NCI-H2196 (cell line): ENCODE measurements around the gene PLD1.
"Not testable (repeated sequence)": the region's sequence is repeated elsewhere in the genome, so short reads cannot be mapped to it uniquely, and the experiment has no call there.

ENCODE experiments used
- DNase-seq: peaks from one replicate; lab custom pipeline; 2025; ENCODE audit not compliant: unreplicated experiment; lab: John Stamatoyannopoulos, UW

The PLD1 gene

GRCh38 chr3:171626799-171627198 lies 183.5 kb downstream of the PLD1 start:
- DNase-seq, result not testable (repeated sequence)

DNA sequence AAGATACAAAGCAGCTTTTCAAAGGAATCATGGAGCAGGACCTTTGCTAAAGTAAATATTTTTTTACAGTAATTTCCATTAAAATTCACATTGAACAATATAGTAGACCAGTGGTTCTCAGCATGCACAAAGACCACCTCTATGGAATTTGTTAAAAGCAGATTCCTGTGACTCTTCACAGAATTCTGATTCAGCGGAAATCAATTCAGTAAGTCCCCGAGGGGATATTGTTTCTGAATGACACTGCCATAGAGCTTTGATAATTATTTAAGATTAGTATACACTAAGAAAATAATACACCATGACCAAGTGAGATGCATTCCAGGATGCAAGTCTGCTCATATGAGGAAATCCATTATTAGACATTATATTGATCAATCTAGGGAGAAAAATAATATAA lies 188.2 kb downstream of the PLD1 start:
- DNase-seq, result no peak

GRCh38 chr3:171620825-171621434 lies 189.4 kb downstream of the PLD1 start:
- DNase-seq, result no peak

DNA sequence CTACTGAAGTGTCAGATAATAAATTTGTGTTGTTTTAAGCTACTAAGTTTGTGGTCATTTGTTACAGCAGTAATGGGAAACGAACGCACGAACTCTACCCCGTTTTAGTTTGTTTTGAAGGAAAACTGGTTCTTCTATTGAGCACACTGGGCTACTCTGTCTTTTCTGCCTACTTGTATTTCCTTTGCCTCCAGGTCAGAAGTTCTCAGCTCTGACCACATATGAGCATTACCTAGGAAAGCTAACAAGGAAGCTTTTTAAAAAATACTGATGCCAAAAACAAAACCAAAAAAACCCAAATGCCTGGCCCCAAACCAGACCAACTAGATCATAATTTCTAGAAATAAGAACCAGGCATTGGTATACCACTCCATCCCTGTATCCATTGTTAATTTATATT lies 193.5 kb downstream of the PLD1 start:
- DNase-seq, result peak; percentile 22

- no peak for DNase-seq
Measured at GRCh38 chr3:171615686-171616085, 194.6 kb downstream of the PLD1 start.

- DNase-seq, result no peak
Measured at GRCh38 chr3:171615281-171615680, 195.0 kb downstream of the PLD1 start.

- DNase-seq, result no peak
Measured at GRCh38 chr3:171614318-171614921, 195.9 kb downstream of the PLD1 start.

- DNase-seq, result no peak
Measured at GRCh38 chr3:171607452-171607851, 202.8 kb downstream of the PLD1 start.

GRCh38 chr3:171606151-171606751 lies 204.0 kb downstream of the PLD1 start:
- DNase-seq, result no peak

DNA sequence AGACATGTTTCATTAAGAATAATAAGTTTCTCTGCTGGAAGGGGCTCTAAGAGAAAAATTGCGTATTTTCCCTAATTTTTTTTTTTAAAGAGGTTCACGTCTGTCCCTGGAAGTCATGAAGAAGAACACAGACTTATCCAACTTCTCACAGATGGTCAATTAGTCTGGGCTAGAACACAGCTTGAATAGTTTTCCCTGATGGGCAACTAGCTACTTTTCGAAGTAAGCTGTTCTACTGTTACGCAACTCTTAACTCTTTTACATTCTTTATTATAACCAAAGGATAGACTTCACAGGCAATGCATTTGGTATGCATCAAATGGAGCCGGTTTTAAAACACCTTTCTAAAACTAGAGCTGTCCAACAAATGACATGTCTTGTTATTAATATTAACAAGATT lies 205.9 kb downstream of the PLD1 start:
- DNase-seq, result no peak

GRCh38 chr3:171602072-171602471 lies 208.2 kb downstream of the PLD1 start:
- DNase-seq, result no peak

GRCh38 chr3:171600030-171600429 lies 210.3 kb downstream of the PLD1 start:
- DNase-seq, result no peak

GRCh38 chr3:171598990-171599389 lies 211.3 kb downstream of the PLD1 start:
- DNase-seq, result no peak

GRCh38 chr3:171592786-171593185 lies 217.5 kb downstream of the PLD1 start:
- no peak for DNase-seq

GRCh38 chr3:171591070-171591469 lies 219.2 kb downstream of the PLD1 start:
- DNase-seq, result no peak

DNA sequence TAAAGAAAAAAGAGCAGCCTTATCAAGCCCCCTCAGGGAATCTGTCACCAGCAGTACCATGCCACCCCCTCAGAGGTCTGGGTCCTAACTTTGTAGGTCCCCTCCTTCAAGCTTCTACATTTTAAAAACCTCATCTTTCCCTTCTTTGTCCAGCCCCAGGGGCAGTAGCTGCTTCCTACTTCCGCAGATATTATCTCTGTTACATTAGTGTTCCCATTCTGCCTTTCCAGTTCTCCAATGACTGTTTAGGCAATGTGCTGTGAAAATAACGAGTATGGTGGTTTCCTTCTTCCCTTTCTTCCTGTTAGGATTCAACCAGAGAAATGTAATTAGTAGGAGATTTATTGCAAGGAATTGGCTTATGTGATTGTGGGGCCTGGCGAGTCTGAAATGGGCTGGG lies 224.0 kb downstream of the PLD1 start:
- DNase-seq, result no peak

- no peak for DNase-seq
Measured at GRCh38 chr3:171585039-171585438, 225.2 kb downstream of the PLD1 start.

GRCh38 chr3:171584100-171584499 lies 226.2 kb downstream of the PLD1 start:
- DNase-seq, result no peak

DNA sequence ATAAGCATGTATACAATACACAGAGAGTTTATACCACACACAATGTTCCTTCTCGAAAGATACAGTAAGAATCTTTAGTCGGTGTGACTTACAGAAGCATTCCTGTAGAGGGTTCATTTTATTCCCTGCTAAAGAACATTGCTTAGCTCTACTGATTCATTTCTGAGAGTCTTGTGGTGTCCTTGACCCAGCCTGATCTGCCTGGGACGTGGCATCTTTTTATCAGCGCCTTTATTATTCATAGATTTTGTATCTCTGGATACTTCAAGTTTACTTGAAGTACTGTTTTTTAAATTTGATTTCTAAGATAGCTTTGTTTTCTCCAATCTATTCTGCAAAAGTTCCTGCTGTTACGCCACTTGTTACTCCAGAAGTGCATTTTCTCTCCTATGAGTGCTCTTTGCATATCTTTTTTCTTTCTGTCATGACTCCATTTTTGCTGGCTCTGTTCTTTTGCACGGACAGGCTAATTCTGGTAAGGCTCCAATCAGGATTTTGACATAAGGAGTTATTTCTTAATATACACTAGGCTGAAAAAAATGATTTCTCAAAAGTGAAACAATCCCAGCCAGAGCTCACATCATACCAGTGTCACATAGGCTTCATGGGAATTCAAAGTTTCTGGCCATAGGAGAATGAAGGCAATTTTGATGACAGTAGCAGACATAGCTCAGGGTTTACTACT lies 235.6 kb downstream of the PLD1 start:
- no peak for DNase-seq

- no peak for DNase-seq
Measured at GRCh38 chr3:171569571-171570132, 240.6 kb downstream of the PLD1 start.

DNA sequence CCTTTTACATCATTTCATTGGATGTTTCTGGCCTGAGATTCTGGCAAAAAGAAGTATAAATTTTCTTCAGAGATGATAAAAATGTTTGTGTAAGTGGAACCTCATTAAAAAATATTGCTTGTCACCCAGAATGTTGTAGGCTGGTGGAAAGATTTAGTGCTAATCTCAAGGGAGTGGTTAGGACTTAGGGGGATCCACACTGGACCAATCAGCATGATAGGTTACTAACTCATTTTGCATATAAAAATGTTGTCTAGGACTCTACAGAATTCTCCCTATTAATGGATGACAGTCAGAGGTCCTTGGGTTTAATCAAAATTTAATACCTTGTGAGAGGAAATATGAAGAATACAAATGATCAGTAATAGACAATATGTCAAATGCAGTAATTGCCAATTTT lies 241.5 kb downstream of the PLD1 start:
- DNase-seq, result no peak
